Measurements from ENCODE around the gene ZBED4.
"Not testable (repeated sequence)": the region's sequence is repeated elsewhere in the genome, so short reads cannot be mapped to it uniquely, and the experiment has no call there.

ZBED4 gene, protein sequence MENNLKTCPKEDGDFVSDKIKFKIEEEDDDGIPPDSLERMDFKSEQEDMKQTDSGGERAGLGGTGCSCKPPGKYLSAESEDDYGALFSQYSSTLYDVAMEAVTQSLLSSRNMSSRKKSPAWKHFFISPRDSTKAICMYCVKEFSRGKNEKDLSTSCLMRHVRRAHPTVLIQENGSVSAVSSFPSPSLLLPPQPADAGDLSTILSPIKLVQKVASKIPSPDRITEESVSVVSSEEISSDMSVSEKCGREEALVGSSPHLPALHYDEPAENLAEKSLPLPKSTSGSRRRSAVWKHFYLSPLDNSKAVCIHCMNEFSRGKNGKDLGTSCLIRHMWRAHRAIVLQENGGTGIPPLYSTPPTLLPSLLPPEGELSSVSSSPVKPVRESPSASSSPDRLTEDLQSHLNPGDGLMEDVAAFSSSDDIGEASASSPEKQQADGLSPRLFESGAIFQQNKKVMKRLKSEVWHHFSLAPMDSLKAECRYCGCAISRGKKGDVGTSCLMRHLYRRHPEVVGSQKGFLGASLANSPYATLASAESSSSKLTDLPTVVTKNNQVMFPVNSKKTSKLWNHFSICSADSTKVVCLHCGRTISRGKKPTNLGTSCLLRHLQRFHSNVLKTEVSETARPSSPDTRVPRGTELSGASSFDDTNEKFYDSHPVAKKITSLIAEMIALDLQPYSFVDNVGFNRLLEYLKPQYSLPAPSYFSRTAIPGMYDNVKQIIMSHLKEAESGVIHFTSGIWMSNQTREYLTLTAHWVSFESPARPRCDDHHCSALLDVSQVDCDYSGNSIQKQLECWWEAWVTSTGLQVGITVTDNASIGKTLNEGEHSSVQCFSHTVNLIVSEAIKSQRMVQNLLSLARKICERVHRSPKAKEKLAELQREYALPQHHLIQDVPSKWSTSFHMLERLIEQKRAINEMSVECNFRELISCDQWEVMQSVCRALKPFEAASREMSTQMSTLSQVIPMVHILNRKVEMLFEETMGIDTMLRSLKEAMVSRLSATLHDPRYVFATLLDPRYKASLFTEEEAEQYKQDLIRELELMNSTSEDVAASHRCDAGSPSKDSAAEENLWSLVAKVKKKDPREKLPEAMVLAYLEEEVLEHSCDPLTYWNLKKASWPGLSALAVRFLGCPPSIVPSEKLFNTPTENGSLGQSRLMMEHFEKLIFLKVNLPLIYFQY

DNA sequence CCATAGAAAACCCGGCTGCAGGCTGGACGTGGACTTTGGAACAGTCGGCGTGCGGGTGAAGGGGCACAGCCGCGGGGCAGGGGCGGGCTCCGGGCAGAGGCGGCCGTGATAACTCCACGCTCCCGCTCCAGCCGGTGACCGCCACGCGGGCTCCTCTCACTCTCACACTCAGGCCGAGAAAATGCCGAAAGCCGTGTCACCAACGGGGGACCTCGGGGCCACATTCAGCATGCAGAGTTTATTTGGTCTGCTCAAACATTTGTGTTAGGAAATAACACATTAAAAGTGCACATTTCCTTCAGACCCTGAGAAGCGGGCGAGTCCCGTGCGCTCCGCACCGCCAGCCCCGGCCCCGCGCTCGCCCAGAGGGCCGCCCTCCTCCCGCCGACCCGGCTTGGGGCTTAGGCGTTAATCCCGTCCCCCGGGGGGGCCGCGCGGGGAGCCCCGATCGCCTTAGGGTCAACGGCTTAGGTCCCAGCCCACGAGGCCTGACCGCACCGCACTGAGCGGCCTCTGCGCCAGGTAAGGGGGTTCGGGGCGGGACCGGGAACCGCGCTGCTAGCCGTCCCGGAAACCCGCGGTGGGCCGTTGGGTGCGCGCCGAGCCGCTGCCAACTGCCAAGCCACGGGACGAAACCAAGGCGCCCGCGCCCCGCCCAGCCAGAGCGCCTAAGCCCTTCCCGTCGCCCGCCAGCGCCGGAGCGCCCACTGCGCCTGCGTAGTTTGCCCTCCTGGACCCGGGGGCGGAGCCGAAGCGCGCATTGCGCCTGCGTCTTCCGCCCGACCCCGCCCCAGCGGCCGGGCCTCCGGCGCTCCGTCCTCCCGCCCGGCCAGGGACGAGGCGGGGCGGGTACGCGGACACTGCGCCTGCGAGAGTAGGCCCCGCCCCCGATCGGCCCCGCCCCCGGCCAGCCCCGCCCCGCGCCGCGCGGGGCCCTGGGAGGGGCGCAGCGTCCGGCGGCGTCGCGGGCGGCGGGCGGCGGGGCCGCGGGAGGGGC is at the start of gene ZBED4:
TSS of gene ZBED4 (plus strand) at position 947 of the 997 bp plus-strand sequence. CDS start 29,819 bp downstream, outside the sequence.
- DNase-seq (ENCODE audit: low read depth in 2 of 2): peak; percentile 97 to 98

DNA sequence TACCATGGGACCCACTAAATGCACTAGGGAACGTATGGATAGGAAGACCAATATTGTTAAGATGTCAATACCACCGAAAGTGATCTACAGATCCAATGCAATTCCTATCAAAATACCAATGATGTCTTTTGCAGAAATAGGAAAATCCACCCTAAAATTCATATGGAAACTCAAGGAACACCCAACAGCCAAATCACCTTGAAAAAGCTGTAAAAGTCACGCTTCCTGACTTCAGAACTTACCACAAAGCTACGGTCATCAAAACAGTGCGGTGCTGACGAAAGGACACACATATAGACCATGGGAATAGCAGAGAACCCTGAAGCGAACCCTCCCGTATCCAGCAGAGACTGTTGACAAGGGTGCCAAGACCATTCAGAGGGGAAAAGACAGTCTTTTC is 46.5 kb upstream of the ZBED4 start:
- no peak for DNase-seq (ENCODE audit: low read depth in 2 of 2)

DNA sequence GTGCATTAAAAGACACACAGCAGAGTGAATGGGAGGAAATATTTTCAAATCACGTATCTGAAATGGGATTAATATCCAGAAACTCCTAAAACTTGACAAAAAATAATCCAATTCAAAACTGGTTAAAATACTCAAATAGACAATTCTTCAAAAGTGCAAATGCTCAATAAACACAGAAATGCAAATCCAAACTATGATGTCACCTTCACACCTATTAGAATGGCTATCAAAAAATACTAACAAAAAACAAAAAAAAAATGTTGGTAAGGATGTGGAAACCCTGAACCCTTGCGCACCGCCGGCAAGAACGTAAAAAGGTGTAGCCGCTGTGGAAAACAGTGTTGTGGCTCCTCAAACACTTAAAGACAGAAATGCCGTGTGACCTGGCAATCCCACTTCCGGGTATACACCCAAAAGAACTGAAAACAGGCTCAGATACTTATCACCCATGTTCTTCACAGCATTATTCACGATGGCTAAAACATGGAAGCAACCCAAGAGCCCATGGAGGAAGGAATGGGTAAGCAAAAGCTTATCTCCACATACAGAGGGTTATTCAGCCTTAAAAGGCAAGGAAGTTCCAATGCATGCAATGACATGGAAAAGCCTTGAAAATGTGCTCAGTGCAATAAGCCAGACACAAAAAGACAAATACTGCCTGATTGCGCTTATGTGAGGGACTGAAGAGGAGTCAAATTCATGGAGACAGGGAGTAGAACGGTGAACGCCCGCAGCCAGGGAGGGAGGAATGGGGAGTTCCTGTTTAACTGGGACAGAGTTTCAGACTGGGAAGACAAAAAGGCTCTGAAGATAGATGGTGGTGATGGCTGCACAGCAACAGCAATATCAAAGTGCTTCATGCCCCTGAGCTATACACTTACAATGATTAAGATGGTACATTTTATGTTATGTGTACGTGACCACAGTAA is 45.6 kb upstream of the ZBED4 start:
- no peak for DNase-seq (ENCODE audit: low read depth in 2 of 2)

DNA sequence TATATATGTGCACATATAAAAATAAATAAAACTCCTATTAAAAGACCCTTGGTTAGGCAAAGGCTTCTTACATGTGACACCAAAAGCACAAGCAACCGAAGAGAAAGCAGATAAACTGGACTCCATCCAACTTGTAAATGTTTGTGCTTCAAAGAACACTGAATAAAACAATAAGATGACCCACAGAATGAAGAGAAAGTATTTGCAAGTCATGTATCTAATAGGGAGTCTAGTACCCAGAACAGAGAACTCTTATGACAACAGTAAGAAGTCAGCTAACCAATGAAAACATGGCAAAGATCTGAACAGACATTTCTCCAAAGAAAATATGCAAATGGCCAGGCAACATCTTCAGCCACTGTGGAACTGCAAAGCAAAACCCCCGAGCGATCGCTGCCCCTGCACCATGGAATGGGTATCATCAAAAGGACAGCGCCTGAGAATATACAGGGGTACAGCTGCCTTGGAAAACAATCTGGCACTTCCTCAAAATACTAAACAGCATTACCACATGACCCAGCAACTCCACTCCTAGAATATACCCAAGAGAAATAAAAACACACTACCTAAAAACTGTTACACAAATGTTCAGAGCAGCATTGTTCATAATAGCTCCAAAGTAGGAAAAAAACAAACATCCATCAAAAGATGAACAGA is 43.2 kb upstream of the ZBED4 start:
- no peak for DNase-seq (ENCODE audit: low read depth in 2 of 2)

DNA sequence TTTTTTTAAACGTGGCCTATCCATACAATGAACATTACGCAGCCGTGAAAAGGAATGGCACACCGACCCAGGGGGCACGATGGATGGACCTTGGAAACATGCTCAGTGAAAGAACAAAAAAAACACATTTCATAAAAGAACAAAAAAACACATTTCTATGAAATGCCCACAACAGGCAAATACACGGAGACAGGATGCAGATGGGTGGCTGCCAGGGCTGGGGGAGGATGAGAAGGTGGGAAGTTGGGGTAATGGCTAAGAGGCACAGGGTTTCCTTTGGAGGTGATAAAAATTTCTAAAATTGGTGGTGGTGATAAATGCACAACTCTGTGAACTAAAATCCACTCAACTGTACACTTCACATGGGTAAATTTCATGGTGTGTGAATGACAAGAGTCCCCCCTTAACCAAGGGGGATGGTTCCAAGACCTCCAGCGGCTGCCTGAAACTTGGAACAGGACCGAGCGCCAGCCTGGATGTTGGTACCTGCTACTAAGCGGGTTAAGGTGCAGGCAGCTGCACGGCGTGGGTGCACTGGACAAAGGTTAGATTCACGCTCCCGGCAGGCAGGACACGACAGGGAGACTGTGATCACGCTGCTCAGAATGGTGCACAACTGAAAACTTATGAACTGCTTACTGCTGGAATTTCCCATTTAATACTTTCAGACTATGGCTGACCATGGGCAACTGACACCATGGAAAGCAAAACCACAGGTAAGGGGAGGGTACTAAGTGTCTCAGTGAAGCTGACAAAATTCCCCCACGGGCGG is 42.4 kb upstream of the ZBED4 start:
- no peak for DNase-seq (ENCODE audit: low read depth in 2 of 2)

DNA sequence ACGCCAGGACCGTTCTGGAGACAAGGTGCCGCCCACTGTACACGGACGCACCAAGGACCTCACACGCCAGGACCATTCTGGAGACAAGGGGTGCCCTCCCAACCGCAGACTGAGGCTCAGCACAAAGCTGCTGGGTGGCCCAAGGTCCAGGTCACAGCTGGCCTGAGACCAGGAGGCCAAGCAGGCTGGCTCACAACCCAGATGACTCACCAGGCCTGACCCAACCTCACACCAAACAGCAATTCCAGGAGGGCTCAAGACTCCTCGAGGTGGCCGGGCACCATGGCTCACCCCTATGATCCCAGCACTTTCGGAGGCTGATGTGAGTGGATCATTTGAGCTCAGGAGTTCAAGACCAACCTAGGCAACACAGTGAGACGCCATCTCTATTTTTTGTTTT is 40.8 kb upstream of the ZBED4 start:
- no peak for DNase-seq (ENCODE audit: low read depth in 2 of 2)

DNA sequence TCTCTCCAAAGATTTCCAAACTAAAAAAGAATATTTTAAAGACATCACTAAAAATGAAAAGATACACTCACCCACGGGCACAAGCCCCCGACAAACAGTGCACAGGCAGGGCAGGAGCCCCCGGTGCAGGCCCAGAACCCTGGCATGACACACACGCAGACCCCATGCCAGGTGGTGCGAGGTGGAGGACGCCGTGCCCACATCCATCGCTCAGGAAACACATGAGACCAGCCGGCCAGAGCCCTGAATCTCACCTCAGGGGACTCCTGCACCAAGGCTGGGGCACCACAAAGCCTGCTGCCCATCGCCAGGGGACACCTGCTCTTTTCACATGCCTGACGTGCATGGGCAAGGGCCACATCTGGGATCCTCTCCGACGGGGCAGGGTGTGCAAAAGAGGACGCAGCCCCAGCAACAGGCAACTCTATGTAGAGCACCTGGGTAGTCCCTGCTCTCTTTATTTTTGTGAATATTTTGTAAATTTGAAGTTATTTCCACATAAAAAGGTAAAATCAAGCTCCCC is 39.4 kb upstream of the ZBED4 start:
- DNase-seq (ENCODE audit: low read depth in 2 of 2): no peak

DNA sequence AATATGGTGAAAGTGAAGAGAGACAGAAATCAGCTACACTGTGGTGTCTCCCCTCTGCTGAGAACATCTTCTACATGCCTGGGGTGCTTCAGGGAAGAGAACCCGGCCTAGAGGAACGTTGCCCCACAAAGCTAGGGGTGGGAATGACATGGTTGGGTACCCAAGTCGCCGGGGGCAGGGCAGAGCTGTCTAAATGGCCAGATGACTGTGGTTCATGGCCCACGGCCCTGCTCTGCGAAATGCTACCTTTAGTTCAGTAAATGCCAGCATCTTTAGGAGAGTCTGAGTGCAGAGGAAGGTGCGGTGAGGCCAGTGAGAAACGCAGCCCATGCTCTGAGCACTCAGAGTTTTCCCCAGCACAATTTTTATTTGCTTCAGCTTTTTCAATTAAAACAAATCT is 38.8 kb upstream of the ZBED4 start:
- no peak for DNase-seq (ENCODE audit: low read depth in 2 of 2)

DNA sequence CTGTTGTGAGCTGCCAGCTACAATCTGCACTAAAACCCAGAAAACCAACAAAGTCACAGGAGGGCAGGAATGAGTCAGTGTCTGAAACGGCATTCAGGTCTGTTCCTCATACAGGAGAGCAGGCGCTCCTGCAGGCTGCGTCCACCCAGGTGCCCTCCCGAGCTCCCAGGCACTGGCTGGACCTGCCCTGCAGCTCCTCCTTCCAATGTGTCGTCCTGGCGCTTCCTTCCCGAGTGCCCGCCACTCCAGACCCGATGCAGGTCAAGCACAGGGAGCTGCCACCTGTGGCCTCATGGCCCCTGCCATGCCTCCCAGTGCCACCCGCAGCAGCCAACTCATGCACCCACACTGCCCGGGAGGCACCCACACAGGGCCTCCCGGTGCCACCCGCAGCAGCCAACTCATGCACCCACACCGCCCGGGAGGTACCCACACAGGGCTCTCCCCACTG is 38.0 kb upstream of the ZBED4 start:
- no peak for DNase-seq (ENCODE audit: low read depth in 2 of 2)

DNA sequence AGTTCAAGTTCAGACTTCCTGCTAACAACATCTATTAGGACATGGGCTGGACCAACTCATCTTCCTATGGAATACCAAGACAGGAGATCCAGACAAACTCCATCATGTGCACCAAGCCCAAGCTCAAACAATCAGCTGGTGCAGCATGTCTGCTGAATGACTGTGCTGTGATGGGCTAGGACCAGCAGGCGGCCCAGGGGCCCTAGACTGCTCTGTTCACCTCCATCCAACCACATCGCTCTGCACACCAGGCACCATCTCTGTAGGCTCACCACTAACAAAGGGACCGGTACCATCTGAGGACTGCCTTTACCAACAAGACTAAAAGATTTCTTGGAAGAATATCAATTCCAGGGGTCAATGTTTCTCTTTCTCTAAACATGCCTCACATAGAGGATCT is 36.3 kb upstream of the ZBED4 start:
- no peak for DNase-seq (ENCODE audit: low read depth in 2 of 2)

DNA sequence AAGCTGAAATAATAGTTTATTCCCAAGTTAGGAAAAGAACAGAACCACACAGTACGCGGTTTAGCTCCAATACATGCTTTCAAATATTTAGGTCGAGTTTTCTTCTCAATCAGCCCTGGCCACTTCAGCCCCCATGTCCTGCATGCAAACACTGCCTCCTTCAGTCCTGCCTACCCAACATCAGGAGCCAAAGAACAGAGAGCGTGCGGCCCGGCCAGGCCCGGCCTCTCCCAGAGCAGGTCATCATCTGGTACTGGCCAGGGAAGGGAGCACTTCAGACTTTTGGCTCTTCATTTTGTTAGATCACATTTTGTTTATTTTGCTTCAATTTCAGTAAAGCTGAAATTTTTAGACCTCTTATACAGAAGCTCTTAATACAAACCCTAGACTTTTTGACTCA is 32.7 kb upstream of the ZBED4 start:
- DNase-seq (ENCODE audit: low read depth in 2 of 2): no peak

DNA sequence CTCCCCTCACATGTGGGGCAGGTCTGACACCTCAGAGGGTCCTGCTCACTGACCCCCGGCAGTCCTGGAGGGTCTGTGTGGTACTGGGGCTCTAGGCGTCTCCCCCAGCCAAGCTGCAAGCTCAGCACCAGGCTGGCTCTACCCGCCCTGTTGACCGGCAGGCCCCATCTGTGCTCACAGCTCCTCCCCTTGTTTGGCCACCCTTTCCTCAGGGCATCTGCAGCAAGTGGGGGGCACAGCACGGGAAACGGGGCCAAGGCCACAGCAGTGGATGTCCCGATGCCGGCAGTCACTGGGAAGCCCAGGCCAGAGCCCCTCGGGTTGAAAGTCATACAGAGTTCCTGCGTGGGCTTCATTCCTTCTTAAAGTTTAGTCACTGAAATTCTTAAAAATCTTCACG is 31.9 kb upstream of the ZBED4 start:
- DNase-seq (ENCODE audit: low read depth in 2 of 2): not testable (repeated sequence)

DNA sequence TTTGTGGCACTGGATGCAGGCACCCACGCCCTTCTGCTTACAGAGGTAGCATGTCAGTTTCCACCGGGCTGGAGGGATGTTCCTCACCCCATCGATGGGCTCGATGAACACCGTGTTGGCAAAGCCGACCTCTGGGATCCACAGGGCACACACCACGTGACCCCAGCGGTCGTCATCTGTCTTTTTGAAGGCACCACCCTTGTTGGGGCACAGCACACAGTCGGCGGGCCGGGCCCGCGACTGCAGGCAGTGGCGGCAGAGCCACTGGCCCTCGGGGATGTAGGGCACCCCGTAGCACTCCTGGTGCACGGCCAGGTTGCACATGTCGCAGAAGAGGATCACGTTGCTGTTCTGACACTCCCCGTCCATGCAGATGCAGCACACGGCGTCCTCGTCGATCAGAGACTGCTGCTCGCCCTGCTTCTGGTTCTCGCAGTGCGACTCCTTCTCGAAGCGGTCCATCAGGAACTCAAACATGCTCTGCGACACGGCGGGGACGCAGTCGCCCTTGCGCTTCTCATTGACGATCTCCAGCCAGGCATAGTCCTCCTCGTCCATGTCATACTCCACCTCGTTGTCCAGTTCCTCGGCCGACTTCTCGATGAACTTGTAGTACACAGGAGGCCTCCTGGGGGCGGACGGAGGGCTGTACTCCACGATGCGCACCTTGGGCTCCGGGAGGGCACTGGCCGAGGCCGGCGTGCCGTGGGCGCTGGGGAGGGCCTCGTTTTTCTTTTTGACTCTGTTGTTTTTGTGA is 30.2 kb upstream of the ZBED4 start:
- no peak for DNase-seq (ENCODE audit: low read depth in 2 of 2)

DNA sequence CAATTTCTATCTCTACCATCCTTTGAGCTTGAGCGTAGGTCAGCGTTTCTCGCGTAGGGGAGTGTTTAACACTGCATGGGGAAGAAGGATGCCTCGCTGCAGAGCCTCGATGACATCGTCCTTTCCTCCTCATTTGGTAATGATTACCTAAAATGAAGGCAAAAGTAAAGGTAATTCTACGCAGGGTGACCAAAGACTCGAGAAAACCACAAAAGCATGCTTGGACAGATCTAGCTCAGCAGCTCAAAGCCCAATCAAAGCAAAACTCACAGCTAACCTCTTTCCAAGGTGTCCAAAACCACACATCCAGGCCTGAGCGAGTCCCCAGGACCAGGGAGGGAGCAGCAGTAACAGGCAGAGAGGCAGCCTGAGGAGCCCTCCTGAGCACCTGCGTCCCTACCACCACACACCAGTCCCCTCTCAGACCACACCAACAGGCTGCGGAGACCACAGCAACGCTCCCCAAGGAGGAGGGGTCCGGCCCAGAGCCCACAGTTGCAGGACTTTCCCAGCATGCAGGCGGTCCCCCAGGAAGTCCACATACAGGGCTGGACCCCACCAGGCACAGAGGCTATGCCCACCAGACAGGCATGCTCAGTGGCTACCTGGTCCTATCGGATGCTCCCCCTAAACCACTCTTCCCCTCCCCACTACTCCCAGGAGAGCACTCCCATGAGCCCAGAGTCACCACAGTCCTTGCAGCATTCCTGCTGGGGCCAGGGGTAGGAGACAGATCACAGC is 29.3 kb upstream of the ZBED4 start:
- no peak for DNase-seq (ENCODE audit: low read depth in 2 of 2)

DNA sequence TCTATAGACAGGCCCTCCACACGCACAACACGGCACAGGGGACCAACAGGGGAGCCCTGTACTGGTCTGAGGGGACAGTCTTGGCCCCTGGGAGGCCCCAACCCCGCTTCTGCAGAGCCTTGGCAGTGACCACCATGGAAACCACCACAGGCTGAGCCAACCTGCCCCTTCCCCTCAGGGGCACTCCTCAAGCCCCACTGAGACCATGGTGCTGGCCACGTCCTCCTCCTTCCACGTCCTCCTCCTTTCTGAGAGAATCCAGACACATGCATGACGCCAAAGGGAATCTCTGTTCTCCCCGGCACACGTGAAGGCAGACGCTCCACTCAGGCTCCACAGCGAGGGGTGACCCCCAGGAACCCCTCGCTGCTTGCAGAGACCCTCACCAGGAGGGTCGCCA is 28.7 kb upstream of the ZBED4 start:
- DNase-seq (ENCODE audit: low read depth in 2 of 2): no peak

DNA sequence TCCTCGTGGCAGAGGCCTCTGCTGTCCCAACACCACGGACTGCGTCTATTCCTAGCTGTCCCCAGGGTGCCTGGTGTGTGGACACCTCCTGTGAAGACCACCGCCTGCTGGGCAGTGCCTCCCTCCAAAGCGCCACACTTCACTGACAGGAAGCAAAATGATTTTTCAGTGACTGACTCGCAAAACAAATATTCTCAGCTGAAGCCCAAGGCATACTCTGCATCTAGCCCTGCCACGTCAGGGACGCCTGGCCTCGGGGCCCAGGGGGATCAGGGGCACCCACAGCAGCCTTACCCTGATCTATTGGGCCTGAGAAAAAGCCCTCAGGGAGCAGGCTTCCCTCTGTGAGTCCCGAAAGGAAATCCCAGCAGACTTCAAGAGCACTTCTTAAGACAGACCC is 28.2 kb upstream of the ZBED4 start:
- DNase-seq (ENCODE audit: low read depth in 2 of 2): no peak
